IPS-18c (cell line): Measurements from ENCODE around the gene OR2H1.

ENCODE experiments used
- H3K4me3 ChIP-seq: 2 replicates; pipeline ENCODE4 v1.7.0; 2013; ENCODE audit warnings: low read depth, mild to moderate bottlenecking, low read length, moderate library complexity; ENCODE audit not compliant: insufficient read depth
- H3K9me3 ChIP-seq: one replicate; pipeline ENCODE4 v1.6.1; 2013; ENCODE audit warnings: mild to moderate bottlenecking, low read length, moderate library complexity; ENCODE audit not compliant: control insufficient read depth, insufficient read depth

Gene OR2H1

GRCh38 chr6:29474996-29475395 lies 18.0 kb downstream of the OR2H1 start:
- no peaks in the 10 kb centered on the region for H3K9me3 ChIP-seq
- H3K4me3 ChIP-seq = no peak overlapping the region

DNA sequence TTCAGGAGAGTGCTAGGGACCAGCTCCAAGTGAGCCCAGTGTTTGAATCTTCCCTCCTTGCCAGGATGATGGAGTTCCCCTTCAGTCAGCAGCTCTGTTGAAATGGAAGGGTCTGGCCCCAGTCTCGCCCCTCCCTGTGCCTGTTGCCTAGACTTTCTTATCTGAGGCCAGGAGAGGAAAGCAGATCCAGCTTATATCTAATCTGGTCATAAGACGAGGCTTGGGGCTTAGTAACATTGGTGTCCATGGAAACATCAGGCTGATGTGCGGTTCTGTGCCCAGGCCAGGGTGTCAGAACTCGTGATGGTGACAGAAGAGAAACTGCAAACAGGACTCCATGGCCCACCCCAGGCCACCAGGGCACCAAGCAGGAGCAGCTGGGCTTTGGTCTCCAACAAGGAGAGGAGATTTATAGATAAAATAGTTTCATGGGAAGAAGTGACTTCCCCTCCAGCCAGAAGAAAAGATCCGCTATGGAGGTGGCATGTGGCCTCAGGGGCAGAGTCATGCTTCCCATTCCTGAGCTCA lies 21.0 kb downstream of the OR2H1 start:
- no peaks in the 10 kb centered on the region for H3K9me3 ChIP-seq
- H3K4me3 ChIP-seq = no peak overlapping the region

GRCh38 chr6:29478740-29479139 lies 21.8 kb downstream of the OR2H1 start:
- H3K4me3 ChIP-seq = no peak overlapping the region
- H3K9me3 ChIP-seq = no peaks in the 10 kb centered on the region

GRCh38 chr6:29479560-29479959 lies 22.6 kb downstream of the OR2H1 start:
- Histone ChIP-seq H3K9me3 (no peaks in the 10 kb centered on the region), H3K4me3 (no peak overlapping the region)

DNA sequence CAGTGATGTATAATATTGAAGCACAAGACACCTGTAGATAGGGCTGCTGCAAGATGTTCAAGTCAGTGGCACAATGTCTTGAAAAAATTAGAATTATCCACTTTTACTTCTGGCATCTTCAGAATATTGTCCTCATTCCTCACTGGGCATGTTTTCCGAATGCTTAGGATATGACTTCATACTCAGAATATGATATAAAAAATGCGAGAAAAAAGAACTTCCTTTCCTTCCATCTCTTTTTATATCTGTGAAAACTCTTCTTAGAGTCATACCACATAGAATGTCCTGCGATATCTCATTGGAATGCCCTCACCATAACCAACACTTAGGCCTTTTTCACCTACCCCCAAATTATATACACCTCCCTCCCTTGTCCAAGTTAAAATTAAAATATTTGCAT lies 26.2 kb downstream of the OR2H1 start:
- Histone ChIP-seq H3K9me3 (no peaks in the 10 kb centered on the region), H3K4me3 (no peak overlapping the region)

GRCh38 chr6:29483735-29484134 lies 26.8 kb downstream of the OR2H1 start:
- no peak overlapping the region for H3K4me3 ChIP-seq
- no peaks in the 10 kb centered on the region for H3K9me3 ChIP-seq

DNA sequence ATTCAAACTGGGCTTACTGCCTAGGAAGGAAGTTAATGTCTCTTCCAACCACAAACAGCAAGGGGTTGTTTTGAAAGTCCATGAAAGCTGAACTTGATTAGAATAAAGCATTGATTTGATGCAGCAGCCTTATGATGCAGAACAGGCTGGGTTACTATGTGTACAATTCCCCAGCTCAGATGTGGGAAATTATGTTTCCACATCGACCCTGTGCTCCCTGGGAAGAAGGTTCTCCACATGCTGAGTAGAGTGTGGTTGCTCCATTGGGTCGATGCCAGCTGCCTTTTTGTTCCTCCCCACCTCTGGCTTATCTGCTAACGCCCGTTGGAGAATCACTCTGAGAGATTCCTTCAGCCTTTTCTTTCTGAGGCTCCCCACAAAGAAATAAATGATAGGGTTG lies 29.6 kb downstream of the OR2H1 start:
- no peak overlapping the region for H3K4me3 ChIP-seq

GRCh38 chr6:29487131-29487530 lies 30.2 kb downstream of the OR2H1 start:
- H3K4me3 ChIP-seq = no peak overlapping the region
- H3K9me3 ChIP-seq = no peaks in the 10 kb centered on the region

More for the DNA sequence above, 29.6 kb downstream of the OR2H1 start:
- H3K9me3 ChIP-seq = no peaks in the 10 kb centered on the region

- Histone ChIP-seq H3K4me3 (no peak within 1 kb of the TSS), H3K9me3 (no peaks in the 10 kb centered on the region)
Observed at GRCh38 chr6:29487660-29488059, 30.7 kb downstream of the OR2H1 start, which contains the start of gene MAS1L. Gene MAS1L (minus strand): TSS chr6:29487956. CDS start chr6:29487902, 54 bp downstream.

GRCh38 chr6:29488874-29489273 lies 31.9 kb downstream of the OR2H1 start:
- no peaks in the 10 kb centered on the region for H3K9me3 ChIP-seq
- H3K4me3 ChIP-seq = no peak overlapping the region

DNA sequence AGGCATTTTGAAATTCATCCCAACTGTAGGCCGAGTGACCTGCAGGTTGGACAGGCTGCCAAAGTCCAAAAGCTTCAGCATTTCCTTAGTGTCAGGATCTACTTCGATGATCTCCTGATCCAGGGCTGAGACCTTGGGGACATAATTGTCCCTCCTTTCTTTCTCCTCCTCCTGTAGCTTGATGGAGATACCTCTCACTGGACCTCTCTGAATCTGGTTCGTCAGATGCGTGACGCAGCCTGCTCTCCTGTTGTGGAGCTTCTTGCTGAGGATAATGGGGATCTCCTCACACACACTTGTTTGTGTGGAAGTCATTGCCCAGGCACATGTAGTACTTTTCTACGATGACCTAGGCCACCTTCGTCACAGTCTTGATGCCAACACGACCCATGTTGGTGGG lies 32.3 kb downstream of the OR2H1 start:
- Histone ChIP-seq H3K9me3 (no peaks in the 10 kb centered on the region), H3K4me3 (no peak overlapping the region)

DNA sequence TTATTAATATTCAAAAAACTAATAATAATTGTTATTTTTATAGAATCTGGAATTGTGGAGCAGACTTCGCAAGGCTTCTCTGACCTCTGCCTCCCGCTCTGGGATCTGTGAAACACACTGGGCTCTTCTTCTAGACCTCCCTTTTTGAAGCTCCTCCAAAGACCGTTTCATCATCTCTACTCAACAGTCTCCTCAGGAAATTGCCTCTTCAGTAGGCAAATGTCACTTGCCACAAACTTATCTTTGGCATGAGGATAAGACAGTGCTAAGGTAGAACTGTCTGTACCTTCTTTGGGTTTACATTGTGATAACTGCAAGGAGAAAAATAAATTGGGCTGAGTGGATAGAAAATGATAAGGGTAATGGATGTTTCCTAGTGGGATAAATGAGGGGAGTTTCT lies 33.1 kb downstream of the OR2H1 start:
- H3K4me3 ChIP-seq = no peak overlapping the region
- H3K9me3 ChIP-seq = no peaks in the 10 kb centered on the region

- no peaks in the 10 kb centered on the region for H3K9me3 ChIP-seq
- H3K4me3 ChIP-seq = no peak overlapping the region
Observed at GRCh38 chr6:29490552-29490951, 33.6 kb downstream of the OR2H1 start.

DNA sequence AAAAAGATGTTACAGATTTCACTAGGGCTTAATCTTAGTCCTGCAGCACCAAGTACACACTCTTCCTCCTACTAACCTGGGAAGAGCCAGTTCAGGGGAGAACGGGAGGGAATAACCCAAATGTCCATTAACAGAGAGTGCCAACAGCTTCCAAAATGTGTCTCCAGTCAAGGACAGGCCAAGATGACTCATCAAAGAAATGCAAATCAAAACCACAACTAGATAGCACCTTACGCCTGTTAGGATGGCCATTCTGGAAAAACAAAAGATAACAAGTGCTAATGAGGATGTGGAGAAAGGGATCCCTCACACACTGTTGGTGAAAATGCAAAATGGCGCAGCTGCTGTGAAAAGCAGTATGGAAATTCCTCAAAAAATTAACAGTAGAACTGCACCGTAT lies 34.6 kb downstream of the OR2H1 start:
- Histone ChIP-seq H3K4me3 (no peak overlapping the region), H3K9me3 (no peaks in the 10 kb centered on the region)

- Histone ChIP-seq H3K4me3 (no peak overlapping the region), H3K9me3 (no peaks in the 10 kb centered on the region)
Observed at GRCh38 chr6:29493261-29493660, 36.3 kb downstream of the OR2H1 start.

DNA sequence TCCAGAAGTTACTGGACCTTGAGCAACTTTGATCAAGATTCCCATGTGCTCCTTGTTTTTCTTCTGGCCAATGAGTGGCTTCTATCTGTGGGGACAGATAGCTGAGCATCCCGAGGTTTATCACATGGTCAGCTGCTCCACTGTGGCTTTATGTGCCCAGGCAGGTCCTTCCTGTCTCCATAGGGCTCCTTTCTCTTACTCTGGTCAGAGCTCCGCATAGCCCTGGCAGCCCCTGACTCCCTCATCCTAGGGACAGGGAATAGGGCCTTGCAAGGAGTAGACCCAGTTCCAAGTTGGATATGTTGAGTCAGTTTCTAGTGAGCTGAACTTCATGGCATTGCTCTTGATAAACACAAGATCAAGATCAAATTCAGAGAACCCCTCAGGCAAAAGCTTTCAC lies 37.2 kb downstream of the OR2H1 start:
- H3K4me3 ChIP-seq = no peak overlapping the region
- no peaks in the 10 kb centered on the region for H3K9me3 ChIP-seq

DNA sequence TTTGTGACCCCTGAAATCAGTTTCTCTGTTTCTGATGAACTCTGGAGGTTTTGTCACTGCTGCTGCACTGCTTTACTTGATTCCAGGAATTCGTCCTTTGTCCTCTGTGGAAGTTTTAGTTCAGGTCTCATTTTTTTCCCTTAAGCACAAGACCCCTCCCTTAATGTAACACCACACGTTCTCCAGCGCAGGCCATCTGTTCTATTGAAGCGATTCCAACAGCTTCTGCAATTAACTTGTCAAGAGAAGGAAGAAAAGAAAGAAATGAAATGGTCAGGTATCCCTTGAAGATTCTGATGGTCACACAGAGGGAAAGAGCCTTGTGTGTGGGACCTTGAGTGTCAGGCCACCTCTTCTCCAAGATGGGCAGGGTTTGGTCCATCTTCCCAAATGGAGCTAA lies 38.6 kb downstream of the OR2H1 start:
- Histone ChIP-seq H3K9me3 (no peaks in the 10 kb centered on the region), H3K4me3 (no peak overlapping the region)

DNA sequence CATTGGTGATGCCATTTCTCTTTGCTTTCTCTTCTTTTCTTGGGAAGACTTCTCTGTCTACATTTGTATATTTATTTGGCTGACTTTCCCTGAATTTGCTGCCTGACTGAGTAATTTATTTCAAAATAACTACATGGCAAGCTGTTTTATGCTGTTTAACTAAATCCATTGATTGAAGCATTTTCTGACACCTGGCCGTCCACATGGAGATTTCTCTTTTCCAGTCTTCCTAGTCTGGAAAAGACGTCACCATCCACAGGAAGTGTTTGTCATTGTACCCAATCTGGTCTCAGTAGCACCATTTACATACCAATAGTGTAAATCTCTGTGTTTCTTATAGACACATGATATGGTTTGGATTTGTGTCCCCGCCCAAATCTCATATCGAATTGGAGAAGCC lies 40.0 kb downstream of the OR2H1 start:
- no peak overlapping the region for H3K4me3 ChIP-seq
- H3K9me3 ChIP-seq = peaks cover 2% of the 10 kb centered on the region

DNA sequence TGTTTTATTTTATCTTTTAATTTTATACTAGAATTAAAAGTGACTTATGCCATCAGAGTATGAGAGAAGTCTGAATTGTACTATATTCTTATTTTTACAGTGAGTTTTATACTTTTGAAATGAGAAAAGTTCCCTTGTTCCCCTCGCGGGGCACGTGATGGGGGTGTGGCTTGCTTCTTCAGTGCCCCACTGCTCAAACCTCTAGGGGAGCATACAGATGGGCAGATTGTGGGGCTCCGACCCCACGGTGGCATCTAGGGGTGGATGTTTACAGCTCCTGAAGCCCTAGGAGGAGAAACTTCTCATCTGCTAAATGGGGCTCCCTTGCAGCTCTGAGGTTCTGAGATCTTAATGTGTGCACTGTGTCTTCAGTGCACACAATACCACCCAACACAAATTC lies 42.7 kb downstream of the OR2H1 start:
- no peak overlapping the region for H3K4me3 ChIP-seq

More for the DNA sequence above, 42.7 kb downstream of the OR2H1 start:
- H3K9me3 ChIP-seq = peaks cover 2% of the 10 kb centered on the region
